Measurements from ENCODE around the gene ZNF714.

The ZNF714 gene

GRCh38 chr19:21149877-21150276 lies 67.9 kb downstream of the ZNF714 start:
- H3K4me3 ChIP-seq (replicated peaks; ENCODE audit: low read depth, low read length) = no peak overlapping the region
- H3K27me3 ChIP-seq (replicated peaks; ENCODE audit: control insufficient read depth, insufficient read depth, low read length) = no peaks in the 10 kb centered on the region
- peaks cover 8% of the 10 kb centered on the region for H3K36me3 ChIP-seq (ENCODE audit: control insufficient read depth, insufficient read depth, low read length)
- TF ChIP-seq, protein P1, sequence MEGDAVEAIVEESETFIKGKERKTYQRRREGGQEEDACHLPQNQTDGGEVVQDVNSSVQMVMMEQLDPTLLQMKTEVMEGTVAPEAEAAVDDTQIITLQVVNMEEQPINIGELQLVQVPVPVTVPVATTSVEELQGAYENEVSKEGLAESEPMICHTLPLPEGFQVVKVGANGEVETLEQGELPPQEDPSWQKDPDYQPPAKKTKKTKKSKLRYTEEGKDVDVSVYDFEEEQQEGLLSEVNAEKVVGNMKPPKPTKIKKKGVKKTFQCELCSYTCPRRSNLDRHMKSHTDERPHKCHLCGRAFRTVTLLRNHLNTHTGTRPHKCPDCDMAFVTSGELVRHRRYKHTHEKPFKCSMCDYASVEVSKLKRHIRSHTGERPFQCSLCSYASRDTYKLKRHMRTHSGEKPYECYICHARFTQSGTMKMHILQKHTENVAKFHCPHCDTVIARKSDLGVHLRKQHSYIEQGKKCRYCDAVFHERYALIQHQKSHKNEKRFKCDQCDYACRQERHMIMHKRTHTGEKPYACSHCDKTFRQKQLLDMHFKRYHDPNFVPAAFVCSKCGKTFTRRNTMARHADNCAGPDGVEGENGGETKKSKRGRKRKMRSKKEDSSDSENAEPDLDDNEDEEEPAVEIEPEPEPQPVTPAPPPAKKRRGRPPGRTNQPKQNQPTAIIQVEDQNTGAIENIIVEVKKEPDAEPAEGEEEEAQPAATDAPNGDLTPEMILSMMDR (IDR thresholded peaks at IDR 0.05; ENCODE audit: insufficient read depth, low read length, poor library complexity, severe bottlenecking) = no peak
- DNase-seq (ENCODE audit: extremely low read depth, insufficient read length) = no peak

GRCh38 chr19:21151460-21151859 lies 69.5 kb downstream of the ZNF714 start:
- no peak for DNase-seq (ENCODE audit: extremely low read depth, insufficient read length)
- Histone ChIP-seq H3K36me3 (ENCODE audit: control insufficient read depth, insufficient read depth, low read length) (peaks cover 7% of the 10 kb centered on the region), H3K27me3 (replicated peaks; ENCODE audit: control insufficient read depth, insufficient read depth, low read length) (no peaks in the 10 kb centered on the region), H3K4me3 (replicated peaks; ENCODE audit: low read depth, low read length) (no peak overlapping the region)
- TF ChIP-seq, protein P1 (IDR thresholded peaks at IDR 0.05; ENCODE audit: insufficient read depth, low read length, poor library complexity, severe bottlenecking) = no peak

- H3K27me3 ChIP-seq (replicated peaks; ENCODE audit: control insufficient read depth, insufficient read depth, low read length) = no peaks in the 10 kb centered on the region
- H3K36me3 ChIP-seq (ENCODE audit: control insufficient read depth, insufficient read depth, low read length) = peaks cover 6% of the 10 kb centered on the region
- TF ChIP-seq, protein P1 (IDR thresholded peaks at IDR 0.05; ENCODE audit: insufficient read depth, low read length, poor library complexity, severe bottlenecking) = no peak
- no peak overlapping the region for H3K4me3 ChIP-seq (replicated peaks; ENCODE audit: low read depth, low read length)
- no peak for DNase-seq (ENCODE audit: extremely low read depth, insufficient read length)
Observed at GRCh38 chr19:21158523-21159135, 76.6 kb downstream of the ZNF714 start.

- TF ChIP-seq, protein P1 (IDR thresholded peaks at IDR 0.05; ENCODE audit: insufficient read depth, low read length, poor library complexity, severe bottlenecking) = no peak
- Histone ChIP-seq H3K36me3 (ENCODE audit: control insufficient read depth, insufficient read depth, low read length) (peaks cover 12% of the 10 kb centered on the region), H3K4me3 (replicated peaks; ENCODE audit: low read depth, low read length) (no peak overlapping the region), H3K27me3 (replicated peaks; ENCODE audit: control insufficient read depth, insufficient read depth, low read length) (no peaks in the 10 kb centered on the region)
- no peak for DNase-seq (ENCODE audit: extremely low read depth, insufficient read length)
Observed at GRCh38 chr19:21164541-21164940, 82.5 kb downstream of the ZNF714 start.

DNA sequence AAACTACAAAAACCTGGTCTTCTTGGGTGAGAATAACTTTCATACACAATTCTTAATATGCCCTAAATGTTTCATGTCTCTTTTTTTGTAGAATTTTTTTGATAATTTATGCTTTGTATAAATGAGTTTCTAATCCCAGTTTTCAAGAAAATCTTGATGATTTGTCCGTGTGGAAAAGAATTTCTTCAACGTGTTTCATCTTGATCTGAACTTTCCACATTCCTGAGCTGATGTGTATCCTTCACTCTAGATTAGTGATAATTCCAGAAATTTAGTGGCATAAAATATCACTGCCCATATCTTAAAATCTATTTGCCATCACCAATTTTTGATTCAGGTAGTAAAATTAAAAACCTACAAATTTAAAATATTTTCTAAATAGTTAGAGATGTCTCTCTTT lies 84.4 kb downstream of the ZNF714 start:
- Histone ChIP-seq H3K36me3 (ENCODE audit: control insufficient read depth, insufficient read depth, low read length) (peaks cover 16% of the 10 kb centered on the region), H3K4me3 (replicated peaks; ENCODE audit: low read depth, low read length) (no peak overlapping the region), H3K27me3 (replicated peaks; ENCODE audit: control insufficient read depth, insufficient read depth, low read length) (no peaks in the 10 kb centered on the region)
- DNase-seq (ENCODE audit: extremely low read depth, insufficient read length) = no peak
- TF ChIP-seq, protein P1 (IDR thresholded peaks at IDR 0.05; ENCODE audit: insufficient read depth, low read length, poor library complexity, severe bottlenecking) = no peak
